Uterus (tissue), 2 donors: ENCODE data around the gene ARFGEF3.

Experiments used
- CTCF ChIP-seq, 4 experiments: fragments of 200-600 bp in 2 of 4; fragments of 450-650 bp in 2 of 4; sonication (generic) in 2 of 4; IDR thresholded peaks; one replicate each; pipeline ENCODE4 v1.5.1; 2016 to 2019; ENCODE audit warnings: antibody characterized with exemption in 4 of 4, mild to moderate bottlenecking in 2 of 4, moderate library complexity in 1 of 4
- POLR2A ChIP-seq, 2 donors: fragments of 450-650 bp; IDR thresholded peaks; one replicate each; pipeline ENCODE4 v1.6.1; 2016; ENCODE audit warnings: antibody characterized with exemption in 2 of 2, mild to moderate bottlenecking in 1 of 2, moderate library complexity in 1 of 2

GRCh38 chr6:138157986-138158638, 3.6 kb upstream of the ARFGEF3 start:
- TF ChIP-seq CTCF (IDR thresholded peaks at IDR 0.05) (no peak), POLR2A (IDR thresholded peaks at IDR 0.05) (no peak)
